Mucosa of stomach (tissue), 1 donor: ENCODE results near the gene MYO9A.
"Not testable (repeated sequence)": the region's sequence is repeated elsewhere in the genome, so short reads cannot be mapped to it uniquely, and the experiment has no call there.

Experiments used
- H3K27me3 ChIP-seq: one replicate; pipeline ENCODE4 v1.7.0; 2013; ENCODE audit warnings: mild to moderate bottlenecking, low read length; ENCODE audit not compliant: control insufficient read depth, insufficient read depth
- H3K36me3 ChIP-seq: one replicate; pipeline ENCODE4 v1.7.0; 2013; ENCODE audit warnings: low read length; ENCODE audit not compliant: control insufficient read depth, insufficient read depth
- H3K4me1 ChIP-seq: one replicate; pipeline ENCODE4 v1.7.0; 2013; ENCODE audit warnings: mild to moderate bottlenecking, low read length; ENCODE audit not compliant: control insufficient read depth, insufficient read depth
- H3K4me3 ChIP-seq: one replicate; pipeline ENCODE4 v1.7.0; 2013; ENCODE audit warnings: low read length
- H3K9ac ChIP-seq: one replicate; pipeline ENCODE4 v1.7.0; 2013; ENCODE audit warnings: mild to moderate bottlenecking, low read length, moderate library complexity
- H3K9me3 ChIP-seq: one replicate; pipeline ENCODE4 v1.7.0; 2013; ENCODE audit warnings: mild to moderate bottlenecking, low read length, moderate library complexity; ENCODE audit not compliant: control insufficient read depth
- donor health status: Pancreatic carcinoma.

The MYO9A gene

GRCh38 chr15:72050700-72051099 is 67.2 kb downstream of the MYO9A start:
- no peaks in the 10 kb centered on the region for H3K27me3 ChIP-seq
- no peaks in the 10 kb centered on the region for H3K4me1 ChIP-seq
- no peaks in the 10 kb centered on the region for H3K36me3 ChIP-seq
- no peak overlapping the region for H3K9ac ChIP-seq
- H3K4me3 ChIP-seq: no peak overlapping the region
- no peaks in the 10 kb centered on the region for H3K9me3 ChIP-seq

GRCh38 chr15:72047020-72047419 is 70.9 kb downstream of the MYO9A start:
- H3K36me3 ChIP-seq: no peaks in the 10 kb centered on the region

GRCh38 chr15:72044956-72045355 is 73.0 kb downstream of the MYO9A start:
- no peaks in the 10 kb centered on the region for H3K4me1 ChIP-seq
- H3K27me3 ChIP-seq: no peaks in the 10 kb centered on the region
- no peaks in the 10 kb centered on the region for H3K36me3 ChIP-seq
- H3K9me3 ChIP-seq: no peaks in the 10 kb centered on the region
- H3K4me3 ChIP-seq: no peak overlapping the region
- H3K9ac ChIP-seq: no peak overlapping the region

More at GRCh38 chr15:72047020-72047419, 70.9 kb downstream of the MYO9A start:
- Histone ChIP-seq H3K27me3 (no peaks in the 10 kb centered on the region), H3K4me1 (no peaks in the 10 kb centered on the region), H3K9ac (no peak overlapping the region), H3K9me3 (no peaks in the 10 kb centered on the region), H3K4me3 (no peak overlapping the region)

GRCh38 chr15:72042865-72043264 is 75.1 kb downstream of the MYO9A start:
- H3K4me3 ChIP-seq: no peak overlapping the region
- no peaks in the 10 kb centered on the region for H3K27me3 ChIP-seq
- H3K4me1 ChIP-seq: no peaks in the 10 kb centered on the region
- H3K36me3 ChIP-seq: no peaks in the 10 kb centered on the region
- H3K9ac ChIP-seq: no peak overlapping the region
- H3K9me3 ChIP-seq: no peaks in the 10 kb centered on the region

GRCh38 chr15:72042054-72042453 is 75.9 kb downstream of the MYO9A start:
- H3K36me3 ChIP-seq: no peaks in the 10 kb centered on the region
- no peaks in the 10 kb centered on the region for H3K4me1 ChIP-seq
- no peak overlapping the region for H3K9ac ChIP-seq
- no peaks in the 10 kb centered on the region for H3K9me3 ChIP-seq
- no peaks in the 10 kb centered on the region for H3K27me3 ChIP-seq
- H3K4me3 ChIP-seq: no peak overlapping the region

- Histone ChIP-seq H3K27me3 (no peaks in the 10 kb centered on the region), H3K9me3 (no peaks in the 10 kb centered on the region), H3K4me1 (no peaks in the 10 kb centered on the region), H3K9ac (no peak overlapping the region), H3K36me3 (no peaks in the 10 kb centered on the region), H3K4me3 (no peak overlapping the region)
Observed at GRCh38 chr15:72037321-72037720, 80.6 kb downstream of the MYO9A start.

- Histone ChIP-seq H3K9me3 (no peaks in the 10 kb centered on the region), H3K4me3 (no peak overlapping the region), H3K4me1 (no peaks in the 10 kb centered on the region), H3K27me3 (no peaks in the 10 kb centered on the region), H3K36me3 (no peaks in the 10 kb centered on the region), H3K9ac (no peak overlapping the region)
Observed at GRCh38 chr15:72034859-72035650, 82.9 kb downstream of the MYO9A start.

GRCh38 chr15:72034351-72034750 is 83.6 kb downstream of the MYO9A start:
- Histone ChIP-seq H3K4me3 (no peak overlapping the region), H3K4me1 (no peaks in the 10 kb centered on the region), H3K9ac (no peak overlapping the region), H3K9me3 (no peaks in the 10 kb centered on the region), H3K36me3 (no peaks in the 10 kb centered on the region), H3K27me3 (no peaks in the 10 kb centered on the region)

GRCh38 chr15:72033711-72034110 is 84.2 kb downstream of the MYO9A start:
- H3K4me1 ChIP-seq: no peaks in the 10 kb centered on the region
- H3K9me3 ChIP-seq: no peaks in the 10 kb centered on the region
- no peaks in the 10 kb centered on the region for H3K27me3 ChIP-seq
- H3K36me3 ChIP-seq: no peaks in the 10 kb centered on the region
- H3K4me3 ChIP-seq: no peak overlapping the region
- H3K9ac ChIP-seq: no peak overlapping the region

- Histone ChIP-seq H3K4me3 (no peak overlapping the region), H3K9ac (no peak overlapping the region), H3K9me3 (no peaks in the 10 kb centered on the region), H3K4me1 (no peaks in the 10 kb centered on the region), H3K36me3 (no peaks in the 10 kb centered on the region), H3K27me3 (no peaks in the 10 kb centered on the region)
Observed at GRCh38 chr15:72033285-72033684, 84.7 kb downstream of the MYO9A start.

- H3K9me3 ChIP-seq: no peaks in the 10 kb centered on the region
- H3K36me3 ChIP-seq: no peaks in the 10 kb centered on the region
- H3K9ac ChIP-seq: no peak overlapping the region
- H3K4me3 ChIP-seq: no peak overlapping the region
- no peaks in the 10 kb centered on the region for H3K27me3 ChIP-seq
- H3K4me1 ChIP-seq: no peaks in the 10 kb centered on the region
Observed at GRCh38 chr15:72021604-72022003, 96.3 kb downstream of the MYO9A start.

- no peaks in the 10 kb centered on the region for H3K27me3 ChIP-seq
- H3K9me3 ChIP-seq: no peaks in the 10 kb centered on the region
Observed at GRCh38 chr15:72020799-72021198, 97.2 kb downstream of the MYO9A start.

GRCh38 chr15:72014555-72014954 is 103.4 kb downstream of the MYO9A start:
- not testable (repeated sequence) for H3K36me3 ChIP-seq, H3K4me3 ChIP-seq, H3K4me1 ChIP-seq, H3K27me3 ChIP-seq, H3K9me3 ChIP-seq, H3K9ac ChIP-seq

More at GRCh38 chr15:72020799-72021198, 97.2 kb downstream of the MYO9A start:
- Histone ChIP-seq H3K4me1 (no peaks in the 10 kb centered on the region), H3K9ac (no peak overlapping the region), H3K4me3 (no peak overlapping the region), H3K36me3 (no peaks in the 10 kb centered on the region)
